ENCODE results near the gene WDR72.
"Not testable (repeated sequence)": the region's sequence is repeated elsewhere in the genome, so short reads cannot be mapped to it uniquely, and the experiment has no call there.

Gene WDR72

DNA sequence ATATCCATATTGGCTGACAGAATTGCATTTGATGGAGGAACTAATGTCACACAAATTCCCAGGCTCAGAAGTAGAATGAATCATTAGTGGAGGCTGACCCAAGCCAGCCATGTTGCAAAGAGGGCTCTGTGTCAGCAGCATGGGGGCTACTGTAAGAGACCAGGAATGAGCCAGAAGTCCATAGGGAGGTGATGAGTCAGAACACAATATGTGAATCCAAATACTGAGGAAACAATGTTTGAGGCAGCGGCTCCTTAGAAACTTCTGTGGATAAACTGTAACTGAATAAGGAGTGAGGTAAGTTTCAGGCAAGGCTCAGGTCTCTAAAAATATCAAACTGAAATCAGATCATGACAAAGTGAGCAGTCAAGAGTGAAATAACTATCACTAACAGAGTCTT, 170.7 kb downstream of the WDR72 start:
- DNase-seq: no peak

DNA sequence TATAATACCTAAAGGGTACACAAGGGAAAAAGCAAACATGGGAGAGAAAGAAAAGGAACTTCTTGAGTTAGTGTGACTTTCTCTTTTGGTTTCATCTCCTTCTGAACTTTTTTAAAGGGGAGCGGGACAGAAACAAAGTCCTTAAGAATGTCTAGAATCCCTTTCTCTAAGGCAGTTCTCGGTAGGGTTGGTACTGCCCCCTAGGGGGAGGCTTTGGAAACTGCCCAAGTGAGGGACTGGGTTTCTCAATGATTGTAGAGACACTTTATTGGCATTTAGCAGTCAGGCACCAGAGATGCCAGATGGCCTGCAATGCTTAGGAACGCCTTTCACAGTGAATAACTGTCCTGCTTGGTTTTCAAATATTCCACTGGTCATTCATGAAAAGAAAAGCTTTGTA, 172.7 kb downstream of the WDR72 start:
- DNase-seq: no peak

- no peak for DNase-seq
Measured at GRCh38 chr15:53581513-53581912, 177.9 kb downstream of the WDR72 start.

GRCh38 chr15:53580366-53580765, 179.1 kb downstream of the WDR72 start:
- DNase-seq: peak; percentile 2

- DNase-seq: no peak
Measured at GRCh38 chr15:53576841-53577240, 182.6 kb downstream of the WDR72 start.

GRCh38 chr15:53573091-53573490, 186.4 kb downstream of the WDR72 start:
- DNase-seq: no peak

DNA sequence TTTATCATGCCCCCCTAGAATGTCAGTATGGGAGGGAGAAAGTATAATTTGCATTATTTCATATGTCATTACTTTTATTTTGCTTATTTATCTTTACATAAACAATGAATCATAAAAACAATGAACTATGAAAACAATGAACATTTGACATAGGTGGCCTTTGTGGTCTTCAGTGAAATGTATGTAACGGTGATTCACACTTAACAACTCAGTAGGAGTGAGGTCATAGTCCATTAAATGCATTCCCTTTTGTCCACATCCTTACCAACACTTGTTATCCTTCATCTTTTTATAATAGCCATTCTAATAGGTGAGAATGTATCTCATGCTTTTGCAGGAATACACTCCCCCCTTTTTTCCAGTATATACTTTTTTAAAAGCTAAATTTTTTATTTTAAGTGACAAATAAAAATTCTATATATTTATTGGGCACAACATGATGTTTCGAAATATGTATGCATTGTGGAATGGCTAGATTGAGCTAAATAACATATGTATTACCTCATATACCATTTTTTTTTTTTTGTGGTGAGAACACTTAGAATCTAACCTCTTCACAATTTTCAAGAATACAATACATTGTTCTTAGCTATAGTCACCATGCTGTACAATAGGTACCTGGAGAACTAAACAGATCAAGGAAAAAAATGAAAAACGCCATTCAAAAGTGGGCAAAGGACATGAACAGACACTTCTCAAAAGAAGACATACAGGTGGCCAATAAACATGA, 189.5 kb downstream of the WDR72 start:
- no peak for DNase-seq

DNA sequence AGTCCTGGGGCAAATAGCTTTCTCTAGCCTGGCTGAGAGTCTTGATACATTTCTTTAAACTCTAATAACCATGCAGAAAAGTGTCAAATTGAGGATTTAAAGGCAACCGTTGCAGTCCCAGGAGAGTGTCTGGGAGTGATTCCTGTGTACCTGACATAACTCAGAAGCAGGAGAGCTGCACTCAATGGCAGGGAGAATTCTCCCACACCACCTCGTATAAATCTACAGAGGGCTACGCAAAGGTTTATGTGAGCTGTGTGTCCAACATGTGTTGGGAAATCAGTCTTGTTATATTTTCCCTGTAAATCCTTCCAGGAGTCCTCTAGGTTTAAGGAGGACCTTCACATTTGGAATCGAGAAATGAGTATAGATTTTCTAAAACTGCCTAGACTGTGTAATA, 192.6 kb downstream of the WDR72 start:
- DNase-seq: no peak

DNA sequence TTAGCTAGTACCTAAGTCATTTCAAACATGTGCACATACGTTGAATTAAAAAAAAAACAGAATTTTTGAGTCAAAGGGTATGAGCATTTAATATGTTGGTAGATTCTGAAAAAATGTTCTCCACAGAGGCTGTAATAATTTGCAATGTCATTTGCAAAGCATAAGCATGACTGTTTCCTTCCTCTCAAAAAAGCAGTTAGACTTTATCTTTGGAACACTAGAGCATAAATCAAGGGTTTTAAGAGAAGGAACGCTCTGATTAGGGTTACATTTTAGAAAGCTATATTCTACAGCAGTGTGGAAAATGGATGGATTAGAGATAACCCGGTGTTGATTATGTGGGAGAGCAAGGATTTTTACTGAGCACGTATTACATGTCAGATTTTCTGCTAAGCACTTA, 193.7 kb downstream of the WDR72 start:
- DNase-seq: no peak

- DNase-seq: no peak
Measured at GRCh38 chr15:53564647-53565046, 194.8 kb downstream of the WDR72 start.

DNA sequence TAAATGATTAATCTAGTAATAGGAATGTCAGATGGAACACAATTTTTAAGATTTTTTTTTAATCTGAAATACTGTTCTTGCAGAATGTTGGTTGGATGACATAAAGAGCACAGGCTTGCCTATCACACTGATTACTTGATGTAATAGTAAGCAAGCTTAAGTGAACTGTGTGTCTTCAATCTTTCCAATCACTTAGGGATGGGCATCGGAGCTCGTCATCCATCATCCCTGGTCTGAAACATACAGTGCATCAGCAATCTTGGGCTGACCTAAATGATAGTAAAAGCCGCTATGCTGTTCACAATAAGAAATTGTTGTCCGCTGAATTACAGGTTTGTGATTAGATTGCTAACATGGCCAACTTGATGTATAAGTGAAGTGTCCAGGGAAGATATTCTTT, 195.8 kb downstream of the WDR72 start:
- no peak for DNase-seq

- no peak for DNase-seq
Measured at GRCh38 chr15:53559364-53560277, 199.8 kb downstream of the WDR72 start.

- no peak for DNase-seq
Measured at GRCh38 chr15:53558384-53558783, 201.1 kb downstream of the WDR72 start.

- no peak for DNase-seq
Measured at GRCh38 chr15:53555226-53555625, 204.2 kb downstream of the WDR72 start.

- DNase-seq: peak; percentile 42
Measured at GRCh38 chr15:53549697-53550305, 209.7 kb downstream of the WDR72 start.

- DNase-seq: no peak
Measured at GRCh38 chr15:53548236-53548635, 211.2 kb downstream of the WDR72 start.

DNA sequence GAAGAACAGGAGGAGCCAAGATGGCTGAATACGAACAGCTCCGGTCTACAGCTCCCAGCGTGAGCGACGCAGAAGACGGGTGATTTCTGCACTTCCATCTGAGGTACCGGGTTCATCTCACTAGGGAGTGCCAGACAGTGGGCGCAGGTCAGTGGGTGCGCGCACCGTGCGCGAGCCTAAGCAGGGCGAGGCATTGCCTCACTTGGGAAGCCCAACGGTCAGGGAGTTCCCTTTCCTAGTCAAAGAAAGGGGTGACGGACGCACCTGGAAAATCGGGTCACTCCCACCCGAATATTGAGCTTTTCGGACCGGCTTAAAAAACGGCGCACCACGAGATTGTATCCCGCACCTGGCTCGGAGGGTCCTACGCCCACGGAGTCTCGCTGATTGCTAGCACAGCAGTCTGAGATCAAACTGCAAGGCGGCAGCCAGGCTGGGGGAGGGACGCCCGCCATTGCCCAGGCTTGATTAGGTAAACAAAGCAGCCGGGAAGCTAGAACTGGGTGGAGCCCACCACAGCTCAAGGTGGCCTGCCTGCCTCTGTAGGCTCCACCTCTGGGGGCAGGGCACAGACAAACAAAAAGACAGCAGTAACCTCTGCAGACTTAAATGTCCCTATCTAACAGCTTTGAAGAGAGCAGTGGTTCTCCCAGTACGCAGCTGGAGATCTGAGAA, 218.7 kb downstream of the WDR72 start:
- not testable (repeated sequence) for DNase-seq

- no peak for DNase-seq
Measured at GRCh38 chr15:53539878-53540277, 219.6 kb downstream of the WDR72 start.

GRCh38 chr15:53536479-53537120, 222.9 kb downstream of the WDR72 start:
- DNase-seq: no peak

DNA sequence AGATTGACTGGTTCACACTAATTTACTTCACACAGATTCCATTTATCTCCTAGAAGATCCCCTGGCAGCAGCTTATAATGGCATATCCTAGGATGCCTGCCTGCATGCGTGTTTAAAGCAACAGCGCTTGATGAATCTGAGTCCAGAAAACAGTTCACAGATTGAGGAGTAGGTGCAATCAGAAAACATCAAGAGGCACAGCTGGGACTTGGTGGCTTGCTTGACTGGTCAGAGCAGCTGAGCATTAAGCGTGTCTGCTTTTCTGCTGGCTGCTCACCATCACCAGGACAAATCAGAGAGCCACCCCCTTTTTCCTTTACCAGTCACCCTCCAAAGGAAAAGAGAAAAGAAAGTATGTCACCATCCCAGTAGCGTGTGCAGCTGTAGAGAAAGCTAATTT, 223.6 kb downstream of the WDR72 start:
- DNase-seq: no peak

- DNase-seq: no peak
Measured at GRCh38 chr15:53534105-53534839, 225.2 kb downstream of the WDR72 start.

GRCh38 chr15:53530761-53531160, 228.7 kb downstream of the WDR72 start:
- no peak for DNase-seq

Measured in NCI-H2029 (cell line).